Activated naive CD8-positive, alpha-beta T cell treated with anti-CD3 and anti-CD28 coated beads, Interleukin-2, amount 50 U/mL, for 24 hours (primary cell): ENCODE measurements around the gene IL2RA.

Experiments used
- ATAC-seq: fragments of 150-1000 bp; cut with Tn5 transposase; one replicate; pipeline ENCODE4 v1.10.0; 2021
- DNase-seq: peaks from one replicate; pipeline ENCODE4 v3.0.0; 2021
- H3K27ac Mint-ChIP-seq: one replicate; pipeline ENCODE4 v1.8.0; 2021; ENCODE audit warnings: mild to moderate bottlenecking, mixed read lengths
- H3K27me3 Mint-ChIP-seq: one replicate; pipeline ENCODE4 v1.8.0; 2021; ENCODE audit warnings: mixed read lengths
- H3K36me3 Mint-ChIP-seq: one replicate; pipeline ENCODE4 v1.8.0; 2021; ENCODE audit warnings: low read depth, mixed read lengths
- H3K4me1 Mint-ChIP-seq: one replicate; pipeline ENCODE4 v1.8.0; 2021; ENCODE audit warnings: mixed read lengths
- H3K4me3 Mint-ChIP-seq: one replicate; pipeline ENCODE4 v1.8.0; 2021; ENCODE audit warnings: mild to moderate bottlenecking, moderate library complexity, mixed read lengths
- H3K9me3 Mint-ChIP-seq: one replicate; pipeline ENCODE4 v1.8.0; 2021; ENCODE audit warnings: mixed read lengths

IL2RA gene

GRCh38 chr10:6030217-6030616 lies 31.9 kb downstream of the IL2RA start:
- no peak overlapping the region for H3K4me3 Mint-ChIP-seq
- H3K27me3 Mint-ChIP-seq, result no peaks in the 10 kb centered on the region
- H3K36me3 Mint-ChIP-seq, result peaks cover 84% of the 10 kb centered on the region
- peaks cover 47% of the 10 kb centered on the region for H3K4me1 Mint-ChIP-seq
- H3K27ac Mint-ChIP-seq, result peak overlapping the region; percentile 42
- H3K9me3 Mint-ChIP-seq, result peaks cover 14% of the 10 kb centered on the region
- ATAC-seq (no peak), DNase-seq (no peak)

- DNase-seq (no peak), ATAC-seq (no peak)
- H3K27me3 Mint-ChIP-seq, result no peaks in the 10 kb centered on the region
- peaks cover 31% of the 10 kb centered on the region for H3K4me1 Mint-ChIP-seq
- H3K4me3 Mint-ChIP-seq, result no peak overlapping the region
- peak overlapping the region; percentile 67 for H3K27ac Mint-ChIP-seq
- H3K36me3 Mint-ChIP-seq, result peaks cover 83% of the 10 kb centered on the region
- H3K9me3 Mint-ChIP-seq, result peaks cover 14% of the 10 kb centered on the region
Observed at GRCh38 chr10:6027929-6028328, 34.2 kb downstream of the IL2RA start.

GRCh38 chr10:6025683-6026255 lies 36.4 kb downstream of the IL2RA start:
- H3K4me3 Mint-ChIP-seq, result no peak overlapping the region
- DNase-seq (no peak), ATAC-seq (no peak)
- peaks cover 10% of the 10 kb centered on the region for H3K9me3 Mint-ChIP-seq
- peaks cover 38% of the 10 kb centered on the region for H3K4me1 Mint-ChIP-seq
- peaks cover 88% of the 10 kb centered on the region for H3K36me3 Mint-ChIP-seq
- peak overlapping the region; percentile 52 for H3K27ac Mint-ChIP-seq
- no peaks in the 10 kb centered on the region for H3K27me3 Mint-ChIP-seq

GRCh38 chr10:6024334-6024682 lies 37.9 kb downstream of the IL2RA start:
- peaks cover 87% of the 10 kb centered on the region for H3K36me3 Mint-ChIP-seq
- H3K4me1 Mint-ChIP-seq, result peaks cover 38% of the 10 kb centered on the region
- H3K27ac Mint-ChIP-seq, result peak overlapping the region; percentile 49
- H3K9me3 Mint-ChIP-seq, result no peaks in the 10 kb centered on the region
- H3K27me3 Mint-ChIP-seq, result no peaks in the 10 kb centered on the region
- H3K4me3 Mint-ChIP-seq, result no peak overlapping the region
- ATAC-seq (no peak), DNase-seq (no peak)

GRCh38 chr10:6023661-6024333 lies 38.4 kb downstream of the IL2RA start:
- Mint-ChIP-seq H3K36me3 (peaks cover 89% of the 10 kb centered on the region), H3K4me3 (no peak overlapping the region), H3K27me3 (no peaks in the 10 kb centered on the region), H3K9me3 (no peaks in the 10 kb centered on the region), H3K4me1 (peaks cover 44% of the 10 kb centered on the region), H3K27ac (peak overlapping the region; percentile 49)
- ATAC-seq (no peak), DNase-seq (no peak)

GRCh38 chr10:6022660-6023059 lies 39.5 kb downstream of the IL2RA start:
- ATAC-seq, result no peak
- Mint-ChIP-seq H3K9me3 (no peaks in the 10 kb centered on the region), H3K4me1 (peaks cover 43% of the 10 kb centered on the region), H3K27ac (peak overlapping the region; percentile 65), H3K27me3 (no peaks in the 10 kb centered on the region), H3K4me3 (no peak overlapping the region), H3K36me3 (peaks cover 88% of the 10 kb centered on the region)
- no peak for DNase-seq

GRCh38 chr10:6020826-6021225 lies 41.3 kb downstream of the IL2RA start:
- Mint-ChIP-seq H3K27me3 (no peaks in the 10 kb centered on the region), H3K27ac (peak overlapping the region; percentile 41), H3K4me3 (no peak overlapping the region), H3K36me3 (peaks cover 88% of the 10 kb centered on the region), H3K4me1 (peaks cover 50% of the 10 kb centered on the region), H3K9me3 (no peaks in the 10 kb centered on the region)
- DNase-seq (no peak), ATAC-seq (no peak)

- H3K4me1 Mint-ChIP-seq, result peaks cover 61% of the 10 kb centered on the region
- no peaks in the 10 kb centered on the region for H3K9me3 Mint-ChIP-seq
- DNase-seq (no peak), ATAC-seq (no peak)
- no peak overlapping the region for H3K4me3 Mint-ChIP-seq
- H3K36me3 Mint-ChIP-seq, result peaks cover 92% of the 10 kb centered on the region
- no peaks in the 10 kb centered on the region for H3K27me3 Mint-ChIP-seq
- H3K27ac Mint-ChIP-seq, result no peak overlapping the region
Observed at GRCh38 chr10:6019796-6020195, 42.4 kb downstream of the IL2RA start.

GRCh38 chr10:6019010-6019782 lies 43.0 kb downstream of the IL2RA start:
- no peak overlapping the region for H3K4me3 Mint-ChIP-seq
- ATAC-seq (no peak), DNase-seq (no peak)
- H3K27me3 Mint-ChIP-seq, result no peaks in the 10 kb centered on the region
- H3K27ac Mint-ChIP-seq, result peak overlapping the region; percentile 54
- peaks cover 66% of the 10 kb centered on the region for H3K4me1 Mint-ChIP-seq
- H3K9me3 Mint-ChIP-seq, result no peaks in the 10 kb centered on the region
- peaks cover 92% of the 10 kb centered on the region for H3K36me3 Mint-ChIP-seq

GRCh38 chr10:6018422-6018821 lies 43.7 kb downstream of the IL2RA start:
- peaks cover 91% of the 10 kb centered on the region for H3K36me3 Mint-ChIP-seq
- DNase-seq, result no peak
- peak overlapping the region; percentile 54 for H3K27ac Mint-ChIP-seq
- no peak overlapping the region for H3K4me3 Mint-ChIP-seq
- no peak for ATAC-seq
- no peaks in the 10 kb centered on the region for H3K27me3 Mint-ChIP-seq
- H3K4me1 Mint-ChIP-seq, result peaks cover 67% of the 10 kb centered on the region
- H3K9me3 Mint-ChIP-seq, result no peaks in the 10 kb centered on the region

- Mint-ChIP-seq H3K4me3 (no peak overlapping the region), H3K9me3 (no peaks in the 10 kb centered on the region), H3K36me3 (peaks cover 89% of the 10 kb centered on the region), H3K27me3 (no peaks in the 10 kb centered on the region), H3K27ac (peak overlapping the region; percentile 54), H3K4me1 (peaks cover 68% of the 10 kb centered on the region)
- DNase-seq (no peak), ATAC-seq (no peak)
Observed at GRCh38 chr10:6017781-6018354, 44.3 kb downstream of the IL2RA start.

GRCh38 chr10:6014241-6014761 lies 47.9 kb downstream of the IL2RA start:
- H3K4me1 Mint-ChIP-seq, result peaks cover 72% of the 10 kb centered on the region
- H3K36me3 Mint-ChIP-seq, result peaks cover 76% of the 10 kb centered on the region
- DNase-seq, result peak; percentile 49
- peak overlapping the region; percentile 69 for H3K27ac Mint-ChIP-seq
- peak overlapping the region; percentile 45 for H3K4me3 Mint-ChIP-seq
- ATAC-seq, result peak; percentile 65
- no peaks in the 10 kb centered on the region for H3K9me3 Mint-ChIP-seq
- H3K27me3 Mint-ChIP-seq, result no peaks in the 10 kb centered on the region

GRCh38 chr10:6013413-6014192 lies 48.6 kb downstream of the IL2RA start:
- Mint-ChIP-seq H3K4me1 (peaks cover 72% of the 10 kb centered on the region), H3K4me3 (no peak overlapping the region), H3K36me3 (peaks cover 71% of the 10 kb centered on the region), H3K27me3 (no peaks in the 10 kb centered on the region), H3K9me3 (peaks cover under 1% of the 10 kb centered on the region), H3K27ac (peak overlapping the region; percentile 69)
- DNase-seq (no peak), ATAC-seq (no peak)
